Activated T-cell treated with anti-CD3 and anti-CD28 coated beads, Interleukin-2, amount 50 U/mL, for 4 hours (primary cell): Measurements from ENCODE around the gene C1orf50. TPM values are rescaled to one million over a fixed set of nuclear protein-coding genes. Genes with fewer than 3 reads are reported as not detected.
A peak's percentile ranks its signal among the peaks of the same experiment; 100 is the strongest.

Source experiments
- ATAC-seq, 2 donors: fragments of 200-7000 bp; cut with Tn5 transposase; one replicate each; pipeline ENCODE4 v1.10.0; 2021
- DNase-seq: peaks from one replicate; pipeline ENCODE4 v3.0.0-alpha.2; 2020
- H3K27me3 Mint-ChIP-seq: one replicate; pipeline ENCODE4 v1.8.0; 2021; ENCODE audit warnings: low read depth, mixed read lengths
- H3K36me3 Mint-ChIP-seq: one replicate; pipeline ENCODE4 v1.8.0; 2022; ENCODE audit warnings: mixed read lengths; ENCODE audit not compliant: insufficient read depth
- H3K4me1 Mint-ChIP-seq: one replicate; pipeline ENCODE4 v1.8.0; 2021; ENCODE audit warnings: low read depth, mixed read lengths
- H3K4me3 Mint-ChIP-seq: one replicate; pipeline ENCODE4 v1.8.0; 2021; ENCODE audit warnings: mild to moderate bottlenecking, moderate library complexity, mixed read lengths
- H3K9me3 Mint-ChIP-seq: one replicate; pipeline ENCODE4 v1.8.0; 2021; ENCODE audit warnings: mixed read lengths
- total RNA-seq, 3 donors: library from RNA; stranded (reverse); gene quantifications; one replicate each; pipeline ENCODE4 v1.2.1, GENCODE V29; 2021

The C1orf50 gene
- total RNA-seq, 3 donors from 2014 or later: 4.5 to 7.9 (median 5.0) TPM

DNA sequence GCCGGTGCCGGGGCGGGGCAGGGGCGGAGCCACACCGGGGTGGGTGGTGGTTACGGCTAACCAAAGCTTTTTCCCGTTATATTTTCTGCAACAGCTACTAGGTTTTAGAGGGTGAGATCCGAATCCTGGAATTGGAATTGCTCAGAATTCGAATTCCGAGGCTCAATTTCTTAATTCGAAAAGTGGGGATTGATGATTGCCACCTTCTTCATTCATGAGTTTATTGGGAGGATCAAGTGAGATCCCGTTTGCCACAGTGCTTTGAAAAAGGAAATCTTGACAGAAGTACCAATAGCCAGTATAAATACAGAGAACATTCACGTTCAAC, 50.4 kb downstream of the C1orf50 start:
- Mint-ChIP-seq H3K36me3 (peaks cover 2% of the 10 kb centered on the region), H3K4me3 (peak overlapping the region; percentile 71), H3K27me3 (no peaks in the 10 kb centered on the region), H3K9me3 (no peaks in the 10 kb centered on the region), H3K4me1 (peaks cover 23% of the 10 kb centered on the region)
- ATAC-seq (no peak), DNase-seq (no peak)

DNA sequence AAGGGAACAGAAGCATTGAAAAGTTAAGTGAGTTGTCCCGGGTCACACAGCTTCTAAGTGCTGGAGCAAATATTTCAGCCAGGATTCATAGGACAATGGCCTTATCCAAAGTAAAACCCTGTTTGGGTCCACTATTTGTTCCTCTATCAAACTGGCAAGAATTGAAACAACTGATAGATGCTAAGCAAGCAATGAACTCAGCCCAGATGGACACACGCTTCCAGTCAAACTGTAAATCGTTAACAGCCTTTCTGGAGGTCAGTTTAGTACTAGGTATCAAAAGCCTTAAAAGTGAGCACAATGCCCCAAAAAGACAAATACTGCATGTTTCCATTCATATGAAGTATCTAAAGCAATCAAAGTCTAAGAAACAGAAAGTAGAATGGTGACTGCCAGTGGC, 50.9 kb downstream of the C1orf50 start:
- ATAC-seq: no peak
- DNase-seq: no peak
- H3K9me3 Mint-ChIP-seq: no peaks in the 10 kb centered on the region
- H3K36me3 Mint-ChIP-seq: peaks cover 2% of the 10 kb centered on the region
- H3K4me3 Mint-ChIP-seq: peak overlapping the region; percentile 71
- no peaks in the 10 kb centered on the region for H3K27me3 Mint-ChIP-seq
- peaks cover 25% of the 10 kb centered on the region for H3K4me1 Mint-ChIP-seq

DNA sequence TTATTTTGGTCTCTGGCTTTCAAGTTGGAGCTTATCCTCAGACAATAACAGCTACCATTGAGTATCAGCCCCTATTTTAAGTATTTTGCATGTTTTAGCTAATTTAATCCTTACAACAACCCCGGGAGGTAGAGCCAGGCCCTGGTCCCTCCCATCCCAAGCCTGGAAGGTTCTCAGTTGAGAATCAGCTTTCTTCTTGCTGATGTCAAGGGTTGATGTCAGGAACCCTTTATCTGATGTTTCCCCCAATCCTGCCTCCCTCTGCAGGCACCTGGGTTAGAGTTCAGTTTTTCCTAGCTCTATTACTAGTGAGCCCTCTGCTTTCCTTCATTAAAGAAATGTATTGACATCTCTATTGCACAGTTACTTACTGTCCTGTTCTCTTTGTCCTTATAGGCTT, 53.8 kb downstream of the C1orf50 start:
- H3K27me3 Mint-ChIP-seq: no peaks in the 10 kb centered on the region
- H3K4me3 Mint-ChIP-seq: no peak overlapping the region
- DNase-seq: no peak
- H3K4me1 Mint-ChIP-seq: peaks cover 20% of the 10 kb centered on the region
- no peak for ATAC-seq
- peaks cover 2% of the 10 kb centered on the region for H3K36me3 Mint-ChIP-seq
- H3K9me3 Mint-ChIP-seq: no peaks in the 10 kb centered on the region

DNA sequence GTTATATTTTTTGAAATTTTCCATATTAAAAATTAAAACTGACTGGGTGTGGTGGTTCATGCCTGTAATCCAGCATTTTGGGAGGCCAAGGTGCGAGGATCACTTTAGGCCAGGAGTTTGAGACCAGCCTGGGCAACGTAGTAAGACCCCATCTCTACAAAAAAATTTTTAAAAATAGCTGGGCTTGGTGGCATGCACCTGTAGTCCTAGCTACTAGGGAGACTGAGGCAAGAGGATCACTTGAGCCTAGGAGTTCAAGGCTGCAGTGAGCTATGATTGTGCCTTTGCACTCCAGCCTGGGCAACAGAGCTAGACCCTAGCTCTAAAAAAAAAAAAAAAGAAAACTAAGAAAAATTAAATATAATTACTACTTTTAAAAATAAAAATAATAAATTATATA, 54.6 kb downstream of the C1orf50 start:
- no peak for DNase-seq

DNA sequence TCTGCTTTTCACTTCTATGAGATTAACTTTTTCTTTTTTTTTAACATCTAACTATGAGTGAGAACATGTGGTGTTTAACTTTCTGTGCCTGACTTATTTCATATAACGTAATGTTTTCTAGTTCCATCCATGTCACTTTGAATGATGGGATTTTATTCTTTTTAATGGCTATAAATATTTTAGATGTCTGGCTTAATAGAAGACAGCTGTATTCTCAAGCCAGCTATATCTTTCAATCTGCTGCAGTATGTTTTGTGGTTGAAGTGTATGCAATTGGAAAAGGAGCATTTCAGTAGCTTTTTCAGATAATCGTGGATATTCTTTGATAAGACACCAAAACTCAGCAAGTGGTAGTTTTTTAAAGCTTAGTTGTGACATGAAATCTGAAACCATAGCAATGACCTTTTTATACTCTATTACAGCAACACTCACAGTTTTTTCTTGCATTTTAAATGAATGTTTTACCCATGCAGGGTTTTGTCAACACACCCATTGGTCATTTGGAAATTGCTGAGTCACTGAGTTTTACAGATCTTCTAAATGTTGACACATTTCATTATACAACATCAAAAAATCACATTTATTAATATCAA, 55.8 kb downstream of the C1orf50 start:
- Mint-ChIP-seq H3K27me3 (no peaks in the 10 kb centered on the region), H3K9me3 (no peaks in the 10 kb centered on the region), H3K4me1 (peaks cover 6% of the 10 kb centered on the region), H3K36me3 (peaks cover 2% of the 10 kb centered on the region), H3K4me3 (no peak overlapping the region)
- DNase-seq (no peak), ATAC-seq (no peak)

More for the DNA sequence above, 54.6 kb downstream of the C1orf50 start:
- Mint-ChIP-seq H3K4me3 (no peak overlapping the region), H3K4me1 (peaks cover 11% of the 10 kb centered on the region), H3K9me3 (no peaks in the 10 kb centered on the region), H3K36me3 (peaks cover 2% of the 10 kb centered on the region), H3K27me3 (no peaks in the 10 kb centered on the region)
- no peak for ATAC-seq

DNA sequence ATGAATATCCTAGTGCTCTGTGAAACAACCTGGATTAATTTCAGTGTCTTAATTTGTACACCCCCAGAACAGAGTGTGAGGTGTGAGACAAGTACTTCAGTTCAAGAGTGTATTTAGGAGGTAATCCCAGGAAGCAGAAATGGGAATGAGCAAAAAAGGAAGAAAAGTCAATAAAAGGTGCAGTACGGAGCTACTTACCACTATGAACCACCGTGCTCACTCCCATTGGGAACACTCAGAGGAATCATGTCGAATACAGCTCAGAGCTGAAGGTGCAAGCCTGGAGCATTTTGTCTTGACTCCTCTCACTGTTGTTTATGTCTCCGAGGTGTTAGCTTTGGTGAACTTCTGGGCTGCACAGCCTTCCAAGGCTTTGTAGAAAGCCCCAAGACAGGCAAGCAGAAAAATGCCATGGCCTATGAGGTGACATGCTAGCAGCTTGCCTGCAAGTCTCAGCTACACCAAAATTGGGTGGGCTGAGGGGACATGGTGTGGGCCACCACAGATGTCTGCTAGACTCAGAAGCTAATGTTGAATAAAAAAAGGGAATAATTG, 57.5 kb downstream of the C1orf50 start:
- Mint-ChIP-seq H3K4me1 (peaks cover 1% of the 10 kb centered on the region), H3K27me3 (no peaks in the 10 kb centered on the region), H3K9me3 (no peaks in the 10 kb centered on the region), H3K4me3 (no peak overlapping the region), H3K36me3 (peaks cover 2% of the 10 kb centered on the region)
- ATAC-seq (no peak), DNase-seq (no peak)

DNA sequence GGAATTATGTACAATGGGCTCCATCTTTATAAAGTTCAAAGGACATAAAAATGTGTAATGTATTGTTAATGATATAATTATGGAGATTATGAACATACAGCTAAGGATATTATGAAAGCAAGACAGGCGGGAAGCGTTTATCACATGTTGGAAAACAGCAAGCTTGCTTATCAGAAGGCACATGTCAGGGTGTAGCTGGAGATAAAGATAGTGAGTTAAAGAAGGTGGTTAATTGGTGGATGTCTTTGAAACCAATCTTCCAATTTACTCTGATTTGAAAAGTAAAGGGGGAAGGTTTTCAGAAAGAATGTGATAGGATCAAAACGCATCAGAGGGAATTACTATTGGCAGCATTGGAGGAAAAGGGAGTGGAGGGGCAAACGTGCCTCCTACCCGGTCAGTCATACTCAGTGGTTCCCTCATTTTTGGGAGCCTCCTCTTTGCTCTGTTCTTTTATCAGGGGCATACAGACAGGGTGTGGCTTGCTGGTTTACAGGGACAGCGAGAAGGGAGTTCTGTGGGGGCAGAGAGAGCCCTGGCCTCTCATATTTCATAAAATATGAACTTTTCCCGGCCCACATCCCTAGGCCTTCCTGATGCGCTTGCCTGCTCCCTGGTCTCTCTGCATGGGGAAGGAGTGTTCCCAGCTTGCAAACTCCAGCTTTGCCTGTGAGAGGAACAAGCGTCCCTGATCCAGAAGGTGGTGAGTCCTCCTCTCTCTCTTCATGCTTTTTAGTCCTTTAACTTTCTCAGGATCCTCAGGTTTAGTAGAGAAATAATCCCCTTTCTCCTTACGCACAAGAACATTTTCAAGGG, 58.2 kb downstream of the C1orf50 start:
- Mint-ChIP-seq H3K27me3 (no peaks in the 10 kb centered on the region), H3K4me1 (peaks cover 1% of the 10 kb centered on the region), H3K4me3 (no peak overlapping the region), H3K36me3 (peaks cover 1% of the 10 kb centered on the region), H3K9me3 (no peaks in the 10 kb centered on the region)
- ATAC-seq: no peak
- no peak for DNase-seq

Other genes starting within 250 kb of the C1orf50 start
- gene PPIH, start 108.8 kb upstream of the C1orf50 start, total RNA-seq: 100 to 1,000 TPM in 2 of 3 donors, 10 to 100 TPM in 1; 97.4 to 122 (median 117) TPM
- 1,000 to 10,000 TPM; 1,281 to 1,520 (median 1,366) TPM for gene YBX1, start 84.8 kb upstream of the C1orf50 start, total RNA-seq
- gene CLDN19, start 27.0 kb upstream of the C1orf50 start, total RNA-seq: not detected
- gene P3H1, start 221 bp upstream of the C1orf50 start, total RNA-seq: 10 to 100 TPM; 40.4 to 44.7 (median 41.6) TPM
- under 1 TPM in 2 of 3 donors, not detected in 1; 0.10 to 0.24 TPM for gene TMEM269, start 17.7 kb downstream of the C1orf50 start, total RNA-seq
- 1 to 10 TPM; 1.8 to 2.4 (median 2.1) TPM for gene ERMAP, start 49.9 kb downstream of the C1orf50 start, total RNA-seq
- gene SVBP, start 50.1 kb downstream of the C1orf50 start, total RNA-seq: 10 to 100 TPM in 2 of 3 donors, 1 to 10 TPM in 1; 9.2 to 10.7 (median 10.2) TPM
- 1 to 10 TPM; 5.5 to 6.5 (median 5.9) TPM for gene ZNF691, start 79.4 kb downstream of the C1orf50 start, total RNA-seq
- 100 to 1,000 TPM; 135 to 141 (median 140) TPM for gene SLC2A1, start 191.6 kb downstream of the C1orf50 start, total RNA-seq